GM19455 (cell line): ENCODE measurements around the gene KLHL2.
"Not testable (repeated sequence)": the region's sequence is repeated elsewhere in the genome, so short reads cannot be mapped to it uniquely, and the experiment has no call there.

Experiments
- ATAC-seq: cut with Tn5 transposase; IDR thresholded peaks from one replicate; pipeline ENCODE4 v1.9.1; 2021; ENCODE audit not compliant: unreplicated experiment

Gene KLHL2

GRCh38 chr4:165199722-165200121 lies 7.6 kb upstream of the KLHL2 start:
- no peak for ATAC-seq

- ATAC-seq: no peak
Observed at GRCh38 chr4:165201806-165202205, 5.6 kb upstream of the KLHL2 start.

GRCh38 chr4:165203541-165204461 lies 3.6 kb upstream of the KLHL2 start:
- ATAC-seq: no peak

GRCh38 chr4:165204462-165204830 lies 2.9 kb upstream of the KLHL2 start:
- ATAC-seq: no peak

- peak; percentile 39 for ATAC-seq
Observed at GRCh38 chr4:165207016-165207430, 338 bp upstream of the KLHL2 start.

- ATAC-seq: peak; percentile 22
Observed at GRCh38 chr4:165208221-165208652, 876 bp downstream of the KLHL2 start.

GRCh38 chr4:165208741-165209388 lies 1.5 kb downstream of the KLHL2 start:
- no peak for ATAC-seq

- no peak for ATAC-seq
Observed at GRCh38 chr4:165209796-165210195, 2.4 kb downstream of the KLHL2 start.

GRCh38 chr4:165210566-165210965 lies 3.2 kb downstream of the KLHL2 start:
- ATAC-seq: no peak

GRCh38 chr4:165212647-165213046 lies 5.3 kb downstream of the KLHL2 start:
- not testable (repeated sequence) for ATAC-seq

- not testable (repeated sequence) for ATAC-seq
Observed at GRCh38 chr4:165213404-165213803, 6.0 kb downstream of the KLHL2 start.

- not testable (repeated sequence) for ATAC-seq
Observed at GRCh38 chr4:165213991-165214709, 6.8 kb downstream of the KLHL2 start.

GRCh38 chr4:165215034-165215751 lies 7.8 kb downstream of the KLHL2 start:
- ATAC-seq: peak; percentile 60

- ATAC-seq: peak; percentile 74
Observed at GRCh38 chr4:165215761-165216487, 8.6 kb downstream of the KLHL2 start.

GRCh38 chr4:165217325-165217724 lies 10.0 kb downstream of the KLHL2 start:
- no peak for ATAC-seq

- ATAC-seq: not testable (repeated sequence)
Observed at GRCh38 chr4:165221306-165221705, 13.9 kb downstream of the KLHL2 start.

- not testable (repeated sequence) for ATAC-seq
Observed at GRCh38 chr4:165221993-165222650, 14.8 kb downstream of the KLHL2 start.

GRCh38 chr4:165222651-165222994 lies 15.3 kb downstream of the KLHL2 start:
- ATAC-seq: no peak

- ATAC-seq: not testable (repeated sequence)
Observed at GRCh38 chr4:165227401-165227800, 20.0 kb downstream of the KLHL2 start.
